Keratinocyte (primary cell): Measurements from ENCODE around the gene KLC4. TPM values are rescaled to one million over a fixed set of nuclear protein-coding genes. Genes with fewer than 3 reads are reported as not detected.

Source experiments
- DNase-seq: peaks from one replicate; pipeline ENCODE4 v3.0.0-alpha.2; 2011; ENCODE audit warnings: low read depth, missing footprints, low spot score
- FAIRE-seq: peaks from 2 replicates; lab custom pipeline; 2011; peaks lifted over from hg19 to GRCh38; lab: Jason Lieb, UNC
- H2AFZ ChIP-seq: 2 replicates; pipeline ENCODE4 v1.6.0; 2012; ENCODE audit warnings: low read length, control low read depth, inconsistent platforms; ENCODE audit not compliant: control insufficient read depth
- H3K27ac ChIP-seq: 2 replicates; pipeline ENCODE4 v1.5.1; 2011; ENCODE audit warnings: low read length; ENCODE audit not compliant: control insufficient read depth, insufficient read depth
- H3K27me3 ChIP-seq: 3 replicates; pipeline ENCODE4 v1.6.0; 2011; ENCODE audit warnings: low read length; ENCODE audit not compliant: control insufficient read depth, insufficient read depth; ENCODE audit errors: extremely low read depth
- H3K36me3 ChIP-seq, 2 experiments: 2 replicates in 1 of 2; 3 replicates in 1 of 2; pipeline ENCODE4 v1.5.1; 2011; ENCODE audit warnings: low read length in 2 of 2, mild to moderate bottlenecking in 1 of 2; ENCODE audit not compliant: control insufficient read depth in 2 of 2, insufficient read depth in 2 of 2; ENCODE audit errors: extremely low read depth in 1 of 2
- H3K4me1 ChIP-seq: 3 replicates; pipeline ENCODE4 v1.5.1; 2011; ENCODE audit warnings: low read length; ENCODE audit not compliant: control insufficient read depth, insufficient read depth; ENCODE audit errors: extremely low read depth
- H3K4me2 ChIP-seq: 3 replicates; pipeline ENCODE4 v1.6.0; 2011; ENCODE audit warnings: low read depth, low read length; ENCODE audit not compliant: control insufficient read depth, insufficient read depth; ENCODE audit errors: extremely low read depth
- H3K4me3 ChIP-seq, 3 experiments: fragments of 200-600 bp in 1 of 3; sonication (generic) in 1 of 3; 2 replicates in 2 of 3; 3 replicates in 1 of 3; pipeline ENCODE4 v1.5.1; 2011 to 2016; ENCODE audit warnings: low read length in 3 of 3, mild to moderate bottlenecking in 3 of 3, control low read depth in 2 of 3, inconsistent platforms in 1 of 3, low read depth in 1 of 3, mixed read lengths in 1 of 3, mixed run types in 1 of 3, moderate library complexity in 1 of 3; ENCODE audit not compliant: control insufficient read depth in 2 of 3, insufficient read depth in 2 of 3; ENCODE audit errors: extremely low read depth in 1 of 3
- H3K79me2 ChIP-seq: 2 replicates; pipeline ENCODE4 v1.6.0; 2012; ENCODE audit warnings: low read length; ENCODE audit not compliant: control insufficient read depth, insufficient read depth
- H3K9ac ChIP-seq: 3 replicates; pipeline ENCODE4 v1.6.0; 2011; ENCODE audit warnings: low read length; ENCODE audit not compliant: control insufficient read depth, insufficient read depth; ENCODE audit errors: extremely low read depth
- H3K9me1 ChIP-seq: 3 replicates; pipeline ENCODE4 v1.6.0; 2011; ENCODE audit warnings: low read length; ENCODE audit not compliant: control insufficient read depth, insufficient read depth; ENCODE audit errors: extremely low read depth
- H3K9me3 ChIP-seq: 2 replicates; pipeline ENCODE4 v1.5.1; 2012; ENCODE audit warnings: low read depth, low read length; ENCODE audit not compliant: control insufficient read depth
- H4K20me1 ChIP-seq: 3 replicates; pipeline ENCODE4 v1.6.0; 2011; ENCODE audit warnings: low read length; ENCODE audit not compliant: control insufficient read depth, insufficient read depth; ENCODE audit errors: extremely low read depth
- EZH2 ChIP-seq: IDR thresholded peaks from one replicate; pipeline ENCODE4 v1.6.1; 2012; ENCODE audit warnings: inconsistent platforms, mild to moderate bottlenecking, low read length, moderate library complexity
- dilution Hi-C: fragments of 300-500 bp; cut with MboI; formaldehyde crosslinking; loops from one replicate; pipeline ENCODE4 v1.7.0; 2020; ENCODE audit warnings: low sequenced_read_pairs; ENCODE audit not compliant: extremely low pct_ligation_motif_present
- polyA plus RNA-seq, 5 experiments: library from polyadenylated mRNA; depleted of rRNA in 3 of 5; stranded (reverse) in 3 of 5; stranded (forward) in 1 of 5; unstranded in 1 of 5; fragments of >200 nt; gene quantifications; 1 replicate in 1 of 5; 2 replicates in 3 of 5; 3 replicates in 1 of 5; pipeline versions ENCODE4 v1.2.1 to v1.2.3, GENCODE V29; 2011 to 2012; ENCODE audit warnings: missing spikeins in 2 of 5, low read depth in 1 of 5, low replicate concordance in 1 of 5
- TF ChIP-seq, protein P1 (sequence below), 3 experiments: IDR thresholded peaks in 1 of 3; conservative IDR thresholded peaks in 1 of 3; optimal IDR thresholded peaks in 1 of 3; 2 replicates in 2 of 3; 3 replicates in 1 of 3; pipeline versions ENCODE3 to v1.5.1; 2011; ENCODE audit warnings: low read length in 3 of 3, mild to moderate bottlenecking in 3 of 3, moderate library complexity in 2 of 3, control low read depth in 1 of 3, inconsistent platforms in 1 of 3; ENCODE audit not compliant: insufficient read depth in 2 of 3; ENCODE audit errors: extremely low read depth in 1 of 3

Gene KLC4
- polyA plus RNA-seq, 1 donor (not counting 4 experiments of a cell fraction or from before 2014, with no cell fraction given) = 8.8 TPM

DNA sequence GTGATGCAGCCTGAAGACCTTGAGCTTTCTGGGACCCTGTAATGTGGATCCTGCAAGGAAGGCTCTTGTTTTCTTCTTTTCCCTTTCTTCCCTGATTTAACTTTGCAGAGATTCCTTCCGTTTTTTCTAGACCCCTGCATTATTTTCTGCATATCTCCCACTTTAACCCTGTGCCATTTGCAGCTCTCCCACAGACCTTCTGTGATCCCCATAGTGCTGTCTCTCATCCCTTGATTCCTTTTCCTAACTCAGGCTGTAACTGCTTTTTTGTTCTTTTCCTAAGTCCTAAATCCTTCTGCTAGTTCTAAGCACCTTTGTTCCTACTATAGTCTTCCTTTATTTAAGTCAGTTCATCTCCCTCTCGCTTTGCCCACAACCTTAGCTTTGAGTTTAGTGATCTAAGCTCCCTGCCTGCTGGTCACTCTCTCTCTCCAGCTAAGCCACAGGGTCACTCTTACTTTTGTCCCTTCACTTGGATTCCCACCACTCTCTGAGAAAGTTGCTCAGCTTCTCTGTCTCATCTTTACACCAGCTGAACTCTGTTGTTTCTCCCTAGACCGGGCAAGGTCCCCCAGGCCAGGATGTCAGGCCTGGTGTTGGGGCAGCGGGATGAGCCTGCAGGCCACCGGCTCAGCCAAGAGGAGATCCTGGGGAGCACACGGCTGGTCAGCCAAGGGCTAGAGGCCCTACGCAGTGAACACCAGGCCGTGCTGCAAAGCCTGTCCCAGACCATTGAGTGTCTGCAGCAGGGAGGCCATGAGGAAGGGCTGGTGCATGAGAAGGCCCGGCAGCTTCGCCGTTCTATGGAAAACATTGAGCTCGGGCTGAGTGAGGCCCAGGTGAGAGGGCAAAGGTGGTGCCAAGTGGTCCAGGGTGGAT, 1.6 kb downstream of the KLC4 start:
- Histone ChIP-seq H3K9me1 (no peaks in the 10 kb centered on the region), H3K79me2 (peaks cover 16% of the 10 kb centered on the region), H3K9me3 (no peaks in the 10 kb centered on the region), H2AFZ (no peak overlapping the region), H3K4me2 (peak overlapping the region; percentile 90), H3K9ac (no peak overlapping the region), H3K36me3 (peaks cover 5 to 8% of the 10 kb centered on the region in 2 experiments), H4K20me1 (no peaks in the 10 kb centered on the region), H3K4me1 (peaks cover 12% of the 10 kb centered on the region), H3K27ac (no peak overlapping the region), H3K4me3 (peak overlapping the region in 1 of 3 experiments; percentile 56), H3K27me3 (no peaks in the 10 kb centered on the region)
- TF ChIP-seq, protein P1, sequence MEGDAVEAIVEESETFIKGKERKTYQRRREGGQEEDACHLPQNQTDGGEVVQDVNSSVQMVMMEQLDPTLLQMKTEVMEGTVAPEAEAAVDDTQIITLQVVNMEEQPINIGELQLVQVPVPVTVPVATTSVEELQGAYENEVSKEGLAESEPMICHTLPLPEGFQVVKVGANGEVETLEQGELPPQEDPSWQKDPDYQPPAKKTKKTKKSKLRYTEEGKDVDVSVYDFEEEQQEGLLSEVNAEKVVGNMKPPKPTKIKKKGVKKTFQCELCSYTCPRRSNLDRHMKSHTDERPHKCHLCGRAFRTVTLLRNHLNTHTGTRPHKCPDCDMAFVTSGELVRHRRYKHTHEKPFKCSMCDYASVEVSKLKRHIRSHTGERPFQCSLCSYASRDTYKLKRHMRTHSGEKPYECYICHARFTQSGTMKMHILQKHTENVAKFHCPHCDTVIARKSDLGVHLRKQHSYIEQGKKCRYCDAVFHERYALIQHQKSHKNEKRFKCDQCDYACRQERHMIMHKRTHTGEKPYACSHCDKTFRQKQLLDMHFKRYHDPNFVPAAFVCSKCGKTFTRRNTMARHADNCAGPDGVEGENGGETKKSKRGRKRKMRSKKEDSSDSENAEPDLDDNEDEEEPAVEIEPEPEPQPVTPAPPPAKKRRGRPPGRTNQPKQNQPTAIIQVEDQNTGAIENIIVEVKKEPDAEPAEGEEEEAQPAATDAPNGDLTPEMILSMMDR (optimal IDR thresholded peaks at IDR 0.05 in 1 of 3, IDR thresholded peaks at IDR 0.05 in 1 of 3, conservative IDR thresholded peaks at IDR 0.05 in 1 of 3; ENCODE audit: extremely low read depth in 1 of 3, insufficient read depth in 2 of 3, low read length in 3 of 3) = no peak
- no peak for TF ChIP-seq EZH2
- DNase-seq (no peak), FAIRE-seq (no peak)
- dilution Hi-C loops = no loop called here

DNA sequence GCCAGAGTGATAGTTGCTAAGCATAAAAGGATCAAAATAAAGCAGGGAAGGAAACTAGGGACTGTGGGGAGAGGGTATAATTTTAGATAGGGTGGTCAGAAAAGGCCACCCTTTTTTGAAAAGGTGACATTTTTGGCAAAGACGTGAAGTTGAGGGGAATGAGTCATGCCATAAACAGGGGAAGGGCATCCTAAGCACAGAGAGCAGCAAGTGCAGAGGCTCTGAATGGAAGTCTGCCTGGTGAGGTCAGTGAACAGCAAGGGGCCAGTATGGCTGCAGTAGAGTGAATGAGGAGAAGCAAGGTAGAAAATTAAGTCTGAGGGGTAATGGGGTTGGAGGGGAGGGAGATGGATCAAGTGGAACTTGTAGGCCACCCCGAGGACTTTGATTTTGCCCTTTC, 2.4 kb downstream of the KLC4 start:
- Histone ChIP-seq H3K27ac (no peak overlapping the region), H4K20me1 (no peaks in the 10 kb centered on the region), H3K9me3 (no peaks in the 10 kb centered on the region), H3K4me1 (peaks cover 12% of the 10 kb centered on the region), H3K4me3 (no peak overlapping the region), H3K27me3 (no peaks in the 10 kb centered on the region), H3K9ac (no peak overlapping the region), H3K36me3 (peaks cover 4 to 11% of the 10 kb centered on the region in 2 experiments), H3K9me1 (no peaks in the 10 kb centered on the region), H3K79me2 (peaks cover 16% of the 10 kb centered on the region), H3K4me2 (no peak overlapping the region), H2AFZ (no peak overlapping the region)
- dilution Hi-C loops = no loop called here
- TF ChIP-seq EZH2 = no peak
- TF ChIP-seq, protein P1 (optimal IDR thresholded peaks at IDR 0.05 in 1 of 3, IDR thresholded peaks at IDR 0.05 in 1 of 3, conservative IDR thresholded peaks at IDR 0.05 in 1 of 3; ENCODE audit: extremely low read depth in 1 of 3, insufficient read depth in 2 of 3, low read length in 3 of 3) = no peak
- DNase-seq (no peak), FAIRE-seq (no peak)
